ENCODE measurements around the gene CCDC121. TPM values are rescaled to one million over a fixed set of nuclear protein-coding genes. Genes with fewer than 3 reads are reported as not detected.
"Not testable (repeated sequence)": the region's sequence is repeated elsewhere in the genome, so short reads cannot be mapped to it uniquely, and the experiment has no call there.

The CCDC121 gene
- total RNA-seq, 4 donors from 2014 or later, result 1.2 to 3.9 (median 3.0) TPM

DNA sequence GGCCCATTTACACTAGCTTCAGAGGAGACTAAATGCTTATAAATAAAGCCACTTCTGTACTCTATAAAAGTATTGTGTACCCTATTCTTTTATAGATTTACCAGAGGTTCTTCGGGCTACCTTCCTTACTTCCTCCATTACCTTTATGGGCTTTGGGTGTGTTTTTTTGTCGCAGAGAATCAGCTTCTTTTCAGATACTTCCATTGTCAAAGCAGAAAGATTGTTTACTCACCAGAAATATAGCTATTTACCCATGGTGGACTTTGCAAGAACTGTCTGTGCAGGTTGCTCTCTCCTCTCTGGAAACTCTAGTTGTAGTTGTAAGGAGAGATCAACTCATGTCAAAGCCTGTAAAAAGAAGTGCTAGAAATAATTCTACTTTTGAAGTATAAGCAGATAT lies 14.8 kb downstream of the CCDC121 start:
- Histone ChIP-seq H3K27me3 (no peaks in the 10 kb centered on the region), H3K27ac (no peak overlapping the region), H3K4me1 (no peaks in the 10 kb centered on the region), H3K4me3 (no peak overlapping the region), H3K9me3 (no peaks in the 10 kb centered on the region), H3K36me3 (peaks cover 53% of the 10 kb centered on the region)
- TF ChIP-seq EP300 (IDR thresholded peaks at IDR 0.05) (no peak), POLR2A (IDR thresholded peaks at IDR 0.05) (no peak), POLR2AphosphoS5 (IDR thresholded peaks at IDR 0.05) (no peak)
- TF ChIP-seq, protein P1, sequence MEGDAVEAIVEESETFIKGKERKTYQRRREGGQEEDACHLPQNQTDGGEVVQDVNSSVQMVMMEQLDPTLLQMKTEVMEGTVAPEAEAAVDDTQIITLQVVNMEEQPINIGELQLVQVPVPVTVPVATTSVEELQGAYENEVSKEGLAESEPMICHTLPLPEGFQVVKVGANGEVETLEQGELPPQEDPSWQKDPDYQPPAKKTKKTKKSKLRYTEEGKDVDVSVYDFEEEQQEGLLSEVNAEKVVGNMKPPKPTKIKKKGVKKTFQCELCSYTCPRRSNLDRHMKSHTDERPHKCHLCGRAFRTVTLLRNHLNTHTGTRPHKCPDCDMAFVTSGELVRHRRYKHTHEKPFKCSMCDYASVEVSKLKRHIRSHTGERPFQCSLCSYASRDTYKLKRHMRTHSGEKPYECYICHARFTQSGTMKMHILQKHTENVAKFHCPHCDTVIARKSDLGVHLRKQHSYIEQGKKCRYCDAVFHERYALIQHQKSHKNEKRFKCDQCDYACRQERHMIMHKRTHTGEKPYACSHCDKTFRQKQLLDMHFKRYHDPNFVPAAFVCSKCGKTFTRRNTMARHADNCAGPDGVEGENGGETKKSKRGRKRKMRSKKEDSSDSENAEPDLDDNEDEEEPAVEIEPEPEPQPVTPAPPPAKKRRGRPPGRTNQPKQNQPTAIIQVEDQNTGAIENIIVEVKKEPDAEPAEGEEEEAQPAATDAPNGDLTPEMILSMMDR (IDR thresholded peaks at IDR 0.05), result no peak
- WGBS, result 91% methylated on average over 2 of the region's 2 CpGs
- no peak for DNase-seq (ENCODE audit: low spot score in 2 of 2)

DNA sequence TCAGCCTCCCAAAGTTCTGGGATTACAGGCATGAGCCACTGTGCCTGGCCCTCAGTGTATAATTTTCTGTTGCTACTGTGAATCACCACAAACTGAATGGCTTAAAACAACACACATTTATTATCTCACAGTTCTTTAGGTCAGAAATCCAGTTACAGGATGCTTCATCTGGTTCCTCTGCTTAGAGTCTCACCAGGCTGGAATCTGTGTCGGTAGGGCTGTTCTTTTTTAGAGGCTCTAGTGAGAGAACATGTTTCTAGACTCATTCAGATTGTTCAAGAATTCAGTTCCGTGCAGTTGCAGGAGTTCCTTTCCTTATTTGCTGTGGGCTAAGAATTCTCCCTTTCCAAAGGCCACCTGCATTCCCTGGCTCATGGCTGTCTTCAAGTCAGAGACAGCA lies 22.2 kb downstream of the CCDC121 start:
- Histone ChIP-seq H3K27ac (no peak overlapping the region), H3K36me3 (peaks cover 73% of the 10 kb centered on the region), H3K27me3 (no peaks in the 10 kb centered on the region), H3K9me3 (no peaks in the 10 kb centered on the region), H3K4me1 (no peaks in the 10 kb centered on the region), H3K4me3 (no peak overlapping the region)
- no peak for TF ChIP-seq EP300 (IDR thresholded peaks at IDR 0.05)
- TF ChIP-seq POLR2A (IDR thresholded peaks at IDR 0.05), result no peak
- no peak for TF ChIP-seq POLR2AphosphoS5 (IDR thresholded peaks at IDR 0.05)
- TF ChIP-seq, protein P1 (IDR thresholded peaks at IDR 0.05), result no peak
- 90% methylated on average over 2 of the region's 2 CpGs for WGBS
- no peak for DNase-seq (ENCODE audit: low spot score in 2 of 2)

- Histone ChIP-seq H3K4me1 (no peaks in the 10 kb centered on the region), H3K4me3 (no peak overlapping the region), H3K27me3 (no peaks in the 10 kb centered on the region), H3K9me3 (peaks cover 6% of the 10 kb centered on the region), H3K36me3 (peaks cover 24% of the 10 kb centered on the region), H3K27ac (no peak overlapping the region)
- TF ChIP-seq POLR2A (IDR thresholded peaks at IDR 0.05) (no peak), EP300 (IDR thresholded peaks at IDR 0.05) (no peak), POLR2AphosphoS5 (IDR thresholded peaks at IDR 0.05) (no peak)
- TF ChIP-seq, protein P1 (IDR thresholded peaks at IDR 0.05), result no peak
- WGBS, result 96% methylated on average over 1 of the region's 1 CpG
- no peak for DNase-seq (ENCODE audit: low spot score in 2 of 2)
Observed at GRCh38 chr2:27596627-27597026, 32.2 kb downstream of the CCDC121 start.

DNA sequence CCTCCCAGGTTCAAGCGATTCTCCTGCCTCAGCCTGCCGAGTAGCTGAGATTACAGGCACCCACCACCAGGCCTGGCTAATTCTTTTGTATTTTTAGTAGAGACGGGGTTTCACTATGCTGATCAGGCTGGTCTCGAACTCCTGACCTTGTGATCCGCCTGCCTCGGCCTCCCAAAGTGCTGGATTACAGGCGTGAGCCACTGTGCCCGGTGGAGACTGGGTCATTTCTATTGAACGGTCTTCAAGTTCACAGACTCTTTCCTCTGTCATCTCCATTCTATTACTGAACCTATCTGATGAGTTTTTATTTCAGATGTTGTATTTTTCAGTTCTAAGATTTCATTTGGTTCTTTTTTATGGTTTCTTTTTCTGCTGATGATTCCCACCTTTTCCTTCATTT lies 33.4 kb downstream of the CCDC121 start:
- Histone ChIP-seq H3K36me3 (peaks cover 12% of the 10 kb centered on the region), H3K9me3 (peaks cover 15% of the 10 kb centered on the region)
- 96% methylated on average over 9 of the region's 9 CpGs for WGBS
- H3K27ac ChIP-seq; H3K27me3 ChIP-seq; H3K4me1 ChIP-seq; DNase-seq (ENCODE audit: low spot score in 2 of 2); H3K4me3 ChIP-seq: not testable (repeated sequence)

DNA sequence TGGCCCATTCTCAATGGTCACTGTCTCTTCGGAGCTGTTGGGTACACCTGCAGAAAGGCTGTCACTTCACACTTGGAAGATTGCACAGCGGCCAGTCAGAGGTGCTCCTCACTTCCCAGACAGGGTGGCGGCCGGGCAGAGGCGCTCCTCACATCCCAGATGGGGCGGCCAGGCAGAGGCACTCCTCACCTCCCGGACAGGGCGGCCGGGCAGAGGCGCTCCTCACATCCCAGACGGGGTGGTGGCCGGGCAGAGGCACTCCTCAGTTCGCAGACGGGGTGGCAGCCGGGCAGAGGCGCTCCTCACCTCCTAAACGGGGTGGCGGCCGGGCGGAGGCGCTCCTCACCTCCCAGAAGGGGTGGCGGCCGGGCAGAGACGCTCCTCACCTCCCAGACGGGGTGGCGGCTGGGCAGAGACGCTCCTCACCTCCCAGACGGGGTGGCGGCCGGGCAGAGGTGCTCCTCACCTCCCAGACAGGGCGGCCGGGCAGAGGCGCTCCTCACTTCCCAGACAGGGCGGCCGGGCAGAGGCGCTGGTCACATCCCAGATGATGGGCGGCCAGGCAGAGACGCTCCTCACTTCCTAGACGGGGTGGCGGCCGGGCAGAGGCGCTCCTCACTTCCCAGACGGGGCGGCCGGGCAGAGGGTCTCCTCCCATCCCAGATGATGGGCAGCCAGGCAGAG lies 34.6 kb downstream of the CCDC121 start:
- not testable (repeated sequence) for H3K36me3 ChIP-seq; H3K27me3 ChIP-seq; H3K4me3 ChIP-seq; DNase-seq (ENCODE audit: low spot score in 2 of 2); H3K4me1 ChIP-seq; H3K27ac ChIP-seq
- peaks cover 15% of the 10 kb centered on the region for H3K9me3 ChIP-seq
- WGBS, result 95% methylated on average over 19 of the region's 45 CpGs

DNA sequence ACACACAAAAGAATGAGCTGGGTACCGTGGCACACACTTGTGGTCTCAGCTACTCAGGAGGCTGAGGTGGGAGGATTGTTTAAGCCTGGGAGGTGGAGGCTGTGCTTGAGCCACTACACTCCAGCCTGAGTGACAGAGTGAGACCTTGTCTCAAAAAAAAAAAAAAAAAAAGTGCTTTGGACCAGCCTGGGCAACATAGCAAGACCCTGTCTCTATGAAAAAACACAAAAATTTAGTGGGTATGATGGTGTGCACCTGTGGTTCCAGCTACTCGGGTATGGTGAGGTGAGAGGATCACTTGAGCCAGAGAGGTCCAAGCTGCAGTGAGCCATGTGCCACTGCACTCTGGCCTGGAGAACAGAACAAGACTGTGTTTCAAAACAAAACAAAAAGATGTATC lies 35.6 kb downstream of the CCDC121 start:
- no peaks in the 10 kb centered on the region for H3K27me3 ChIP-seq
- TF ChIP-seq POLR2A (IDR thresholded peaks at IDR 0.05) (no peak), EP300 (IDR thresholded peaks at IDR 0.05) (no peak), POLR2AphosphoS5 (IDR thresholded peaks at IDR 0.05) (no peak)
- TF ChIP-seq, protein P1 (IDR thresholded peaks at IDR 0.05), result no peak
- H3K9me3 ChIP-seq, result peaks cover 15% of the 10 kb centered on the region
- peaks cover 5% of the 10 kb centered on the region for H3K36me3 ChIP-seq
- 95% methylated on average over 2 of the region's 2 CpGs for WGBS
- H3K27ac ChIP-seq, result no peak overlapping the region
- no peak overlapping the region for H3K4me3 ChIP-seq
- DNase-seq (ENCODE audit: low spot score in 2 of 2), result no peak
- H3K4me1 ChIP-seq, result no peaks in the 10 kb centered on the region
